Endothelial cell of umbilical vein (primary cell): ENCODE measurements around the gene NANOS3. TPM values are rescaled to one million over a fixed set of nuclear protein-coding genes. Genes with fewer than 3 reads are reported as not detected.

Experiments used
- Bru-seq: library from RNA; stranded (reverse); fragments of 400-500 nt; gene quantifications from one replicate; lab custom pipeline; 2021; lab: Mats Ljungman, UMichigan
- BruChase-seq, 2 experiments: library from RNA; stranded (reverse); fragments of 400-500 nt; gene quantifications; one replicate each; lab custom pipeline; 2021; lab: Mats Ljungman, UMichigan
- BruUV-seq: library from RNA; stranded (reverse); fragments of 400-500 nt; replicated peaks from 2 replicates; lab custom pipeline; 2021; lab: Mats Ljungman, UMichigan
- CTCF ChIA-PET: fragments of 300-600, 350-600 bp; sonication (Branson Sonifier 250); formaldehyde crosslinking; loops from one replicate; lab custom pipeline; 2021; ENCODE audit warnings: antibody characterized with exemption, inconsistent platforms; lab: Charles Lee
- POLR2A ChIA-PET: fragments of 300-600, 350-600 bp; sonication (Branson Sonifier 250); formaldehyde crosslinking; loops from one replicate; lab custom pipeline; 2021; ENCODE audit warnings: antibody characterized with exemption, inconsistent platforms; lab: Charles Lee
- DNase-seq: peaks from one replicate; pipeline ENCODE4 v3.0.0-alpha.2; 2011; ENCODE audit warnings: low read depth, low spot score
- FAIRE-seq: peaks from 2 replicates; lab custom pipeline; 2011; peaks lifted over from hg19 to GRCh38; lab: Jason Lieb, UNC
- H2AFZ ChIP-seq: 2 replicates; pipeline ENCODE4 v1.6.0; 2012; ENCODE audit warnings: low read depth, low read length, control low read depth, inconsistent platforms
- H3K27ac ChIP-seq: 2 replicates; pipeline ENCODE4 v1.5.1; 2011; ENCODE audit warnings: low read depth, mild to moderate bottlenecking, control low read depth, low read length, moderate library complexity; ENCODE audit not compliant: insufficient read depth
- H3K27me3 ChIP-seq, 2 experiments: 2 replicates each; pipeline versions ENCODE4 v1.6.0 to v1.6.1; 2011; ENCODE audit warnings: low read length in 2 of 2, mixed read lengths in 1 of 2; ENCODE audit not compliant: control insufficient read depth in 2 of 2, insufficient read depth in 2 of 2
- H3K36me3 ChIP-seq, 2 experiments: 2 replicates in 1 of 2; 3 replicates in 1 of 2; pipeline ENCODE4 v1.5.1; 2011; ENCODE audit warnings: low read length in 2 of 2, mild to moderate bottlenecking in 1 of 2, moderate library complexity in 1 of 2; ENCODE audit not compliant: control insufficient read depth in 2 of 2, insufficient read depth in 2 of 2; ENCODE audit errors: extremely low read depth in 1 of 2
- H3K4me1 ChIP-seq: 3 replicates; pipeline ENCODE4 v1.5.1; 2011; ENCODE audit warnings: mild to moderate bottlenecking, low read length; ENCODE audit not compliant: control insufficient read depth, insufficient read depth; ENCODE audit errors: extremely low read depth
- H3K4me2 ChIP-seq: 2 replicates; pipeline ENCODE4 v1.6.1; 2011; ENCODE audit warnings: low read length, control low read depth, mixed read lengths; ENCODE audit not compliant: insufficient read depth
- H3K4me3 ChIP-seq, 3 experiments: fragments of 200-600 bp in 1 of 3; sonication (generic), shearing (Covaris generic) in 1 of 3; replicated peaks in 1 of 3; 2 replicates each; pipeline ENCODE4 v1.5.1; 2011 to 2016; ENCODE audit warnings: control low read depth in 3 of 3, low read length in 3 of 3, mild to moderate bottlenecking in 2 of 3, inconsistent platforms in 1 of 3, low read depth in 1 of 3, moderate library complexity in 1 of 3; ENCODE audit not compliant: insufficient read depth in 1 of 3
- H3K79me2 ChIP-seq: 2 replicates; pipeline ENCODE4 v1.6.0; 2012; ENCODE audit warnings: low read length, inconsistent platforms; ENCODE audit not compliant: control insufficient read depth, insufficient read depth
- H3K9ac ChIP-seq: replicated peaks from 2 replicates; pipeline ENCODE3; 2011; ENCODE audit warnings: low read length, control low read depth; ENCODE audit not compliant: insufficient read depth; ENCODE audit errors: extremely low read depth
- H3K9me1 ChIP-seq: replicated peaks from 3 replicates; pipeline ENCODE4 v1.6.0; 2011; ENCODE audit warnings: mild to moderate bottlenecking, low read length; ENCODE audit not compliant: control insufficient read depth, insufficient read depth; ENCODE audit errors: extremely low read depth
- H3K9me3 ChIP-seq: replicated peaks from 2 replicates; pipeline ENCODE4 v1.5.1; 2012; ENCODE audit warnings: low read length, inconsistent platforms; ENCODE audit not compliant: control insufficient read depth, insufficient read depth
- H4K20me1 ChIP-seq: replicated peaks from 2 replicates; pipeline ENCODE3; 2011; ENCODE audit warnings: mild to moderate bottlenecking, low read length; ENCODE audit not compliant: control insufficient read depth, insufficient read depth; ENCODE audit errors: extremely low read depth
- EZH2 ChIP-seq: IDR thresholded peaks from 2 replicates; pipeline ENCODE4 v1.6.1; 2012; ENCODE audit warnings: borderline replicate concordance, low read depth, mild to moderate bottlenecking, moderate library complexity, low read length, inconsistent platforms; ENCODE audit not compliant: severe bottlenecking
- FOS ChIP-seq: IDR thresholded peaks from 2 replicates; pipeline ENCODE4 v1.6.1; 2011; ENCODE audit warnings: mild to moderate bottlenecking, low read length, moderate library complexity, borderline replicate concordance; ENCODE audit not compliant: insufficient read depth
- GATA2 ChIP-seq: IDR thresholded peaks from 2 replicates; pipeline ENCODE4 v1.7.0; 2011; ENCODE audit warnings: low read depth, mild to moderate bottlenecking, moderate library complexity, mixed read lengths, low read length; ENCODE audit not compliant: insufficient read length, insufficient read depth
- JUN ChIP-seq: IDR thresholded peaks from 2 replicates; pipeline ENCODE4 v1.6.1; 2011; ENCODE audit warnings: borderline replicate concordance, low read depth; ENCODE audit not compliant: insufficient read length, insufficient read depth
- MYC ChIP-seq: IDR thresholded peaks from one replicate; pipeline ENCODE4 v1.6.1; 2011; ENCODE audit warnings: mild to moderate bottlenecking, low read depth, low read length
- POLR2AphosphoS5 ChIP-seq: IDR thresholded peaks from 2 replicates; pipeline ENCODE4 v1.6.1; 2012; ENCODE audit warnings: low read depth, mild to moderate bottlenecking, control low read depth, low read length, moderate library complexity; ENCODE audit not compliant: insufficient read depth
- dilution Hi-C: fragments of 300-500 bp; cut with MboI; formaldehyde crosslinking; loops from one replicate; pipeline ENCODE4 v1.15.0; 2019; ENCODE audit warnings: low sequenced_read_pairs; ENCODE audit not compliant: extremely low pct_ligation_motif_present
- intact Hi-C: fragments of 100-400 bp; cut with micrococcal nuclease; formaldehyde crosslinking; loops from one replicate; pipeline ENCODE4 v1.10.0; 2022
- long read RNA-seq: library from polyadenylated mRNA; stranded (forward); transcript quantifications from one replicate; pipeline ENCODE4 v2.0.0, GENCODE V29; 2021
- polyA minus RNA-seq, 3 experiments: library from RNA; depleted of rRNA, polyadenylated mRNA; stranded (reverse); fragments of >200 nt; gene quantifications; 1 replicate in 1 of 3; 2 replicates in 2 of 3; pipeline ENCODE4 v1.2.3, GENCODE V29; 2011
- polyA plus RNA-seq, 4 experiments: library from polyadenylated mRNA; depleted of rRNA in 3 of 4; stranded (reverse) in 3 of 4; unstranded in 1 of 4; fragments of >200 nt; gene quantifications; 2 replicates each; pipeline versions ENCODE4 v1.2.1 to v1.2.3, GENCODE V29; 2011 to 2012; ENCODE audit warnings: missing spikeins in 1 of 4
- total RNA-seq: library from RNA; stranded (reverse); gene quantifications from 2 replicates; pipeline ENCODE4 v1.2.3, GENCODE V29; 2021
- TF ChIP-seq, protein P1 (sequence below), 2 donors: IDR thresholded peaks; 1 replicate in 1 of 2; 2 replicates in 1 of 2; pipeline ENCODE4 v1.5.1; 2011; ENCODE audit warnings: low read length in 2 of 2, mild to moderate bottlenecking in 2 of 2, moderate library complexity in 2 of 2, control low read depth in 1 of 2, inconsistent platforms in 1 of 2, low read depth in 1 of 2; ENCODE audit not compliant: insufficient read depth in 1 of 2; ENCODE audit errors: extremely low read depth in 1 of 2
- TF ChIP-seq, protein P2 (sequence below): IDR thresholded peaks from 2 replicates; pipeline ENCODE4 v1.6.1; 2011; ENCODE audit not compliant: insufficient read depth, insufficient read length

NANOS3 gene
- total RNA-seq, result 3.4 and 4.4 TPM in 2 replicates
- 1.0 and 1.5 TPM in 2 replicates for polyA plus RNA-seq
- 0.38 and 0.93 TPM in 2 replicates for polyA plus RNA-seq (2011; cell fraction: cytosol; rRNA removed)
- 0.55 and 1.3 TPM in 2 replicates for polyA plus RNA-seq (2011; cell fraction: nucleus; rRNA removed)
- polyA plus RNA-seq (2012), result 1.6 and 1.7 TPM in 2 replicates
- 0.72 TPM in 1 of 2 replicates, not detected in the other for polyA minus RNA-seq
- not detected for polyA minus RNA-seq (2011; cell fraction: cytosol; rRNA and poly(A)+ RNA removed)
- 2.5 TPM in 1 of 2 replicates, not detected in the other for polyA minus RNA-seq (2011; cell fraction: nucleus; rRNA and poly(A)+ RNA removed)
- Bru-seq, nascent RNA, result percentile 36 among the genes with signal in this experiment
- percentile 29 among the genes with signal in this experiment for BruChase-seq, experiment 1, labeled RNA remaining after a 6-hour chase
- BruChase-seq, experiment 2, labeled RNA remaining after a 2-hour chase, result percentile 36 among the genes with signal in this experiment
- long read RNA-seq, partial matches to known transcripts, result 0 of 8 reads
- long read RNA-seq, other reads (novel, unspliced or antisense), result 7 of 8 reads

DNA sequence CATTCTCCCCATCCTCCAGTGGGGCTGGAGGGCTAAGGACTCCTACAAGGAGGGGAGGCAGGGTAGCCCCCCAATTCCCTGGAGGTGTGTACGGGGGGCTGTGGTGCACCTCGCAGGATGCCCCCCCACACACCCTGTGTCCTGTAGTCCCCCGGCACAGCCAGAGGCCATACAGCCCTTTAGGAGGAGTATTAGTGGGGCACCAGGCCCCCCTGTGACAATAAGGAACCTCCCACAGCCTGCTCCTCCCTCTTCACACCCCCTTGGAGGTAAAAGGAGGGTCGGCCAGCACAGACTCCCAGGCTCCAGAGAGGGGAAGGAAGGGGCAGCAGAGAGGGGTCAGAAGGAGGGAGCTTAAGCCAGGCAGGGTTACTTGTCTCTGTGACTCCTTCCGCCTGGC is at the start of gene NANOS3:
NANOS3 (plus strand) TSS at position 301 of the 400 bp plus-strand sequence. CDS start 115 bp downstream, outside the sequence.
- Histone ChIP-seq H3K9me3 (no peaks in the 10 kb centered on the region), H3K9ac (no peak within 1 kb of the TSS), H2AFZ (no peak within 1 kb of the TSS), H3K4me3 (no peak within 1 kb of the TSS), H3K4me1 (peaks cover 5% of the 10 kb centered on the region), H3K79me2 (no peaks in the 10 kb centered on the region), H3K4me2 (no peak within 1 kb of the TSS), H3K27ac (no peak within 1 kb of the TSS), H4K20me1 (no peaks in the 10 kb centered on the region), H3K9me1 (no peaks in the 10 kb centered on the region), H3K27me3 (no peaks in the 10 kb centered on the region), H3K36me3 (no peaks in the 10 kb centered on the region)
- ChIA-PET POLR2A (no interaction called here), CTCF (interaction anchor here (1.1 to 8.1 kb wide), 4 partner anchors 155 to 260 kb away, joined by 4 to 74 read pairs (median 14); partner anchors contain the start of genes ASF1B, IL27RA and MISP3)
- no peak for DNase-seq
- no peak for FAIRE-seq
- dilution Hi-C loops, result no loop called here
- no peak for TF ChIP-seq GATA2
- intact Hi-C loops, result no loop called here
- BruUV-seq, result no TSS peak

DNA sequence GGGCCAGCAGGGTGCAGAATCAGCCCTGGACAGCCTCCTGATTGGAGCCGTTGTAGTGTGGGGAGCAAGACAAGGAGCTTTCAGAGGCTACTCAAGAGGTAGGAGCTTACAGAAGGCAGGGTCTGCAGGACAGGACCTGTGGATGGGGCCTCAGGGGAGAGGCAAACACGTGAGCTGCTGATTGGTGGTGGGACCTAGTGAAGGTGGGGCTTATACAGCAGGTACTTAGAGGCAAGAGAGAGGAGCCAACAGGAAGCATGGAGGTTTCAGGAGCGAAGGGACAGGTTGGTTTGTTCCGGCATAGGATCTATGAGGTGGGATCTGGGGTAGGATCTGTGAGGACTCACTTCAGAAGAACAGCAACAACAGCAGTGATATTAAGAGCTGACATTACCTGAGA is 49.3 kb upstream of the NANOS3 start:
- intact Hi-C loops, result loop anchor here (1.0 kb wide), 1 partner anchor 41 kb away; no protein-coding TSS in a partner anchor
- no TSS peak for BruUV-seq
- no peak overlapping the region for H2AFZ ChIP-seq
- no peak overlapping the region for H3K9ac ChIP-seq
- no peaks in the 10 kb centered on the region for H3K9me3 ChIP-seq
- peaks cover 0 to 35% of the 10 kb centered on the region in 2 experiments for H3K36me3 ChIP-seq
- H3K27ac ChIP-seq, result no peak overlapping the region
- no peaks in the 10 kb centered on the region for H3K79me2 ChIP-seq
- ChIA-PET CTCF (interaction anchor here (0.7 to 1.4 kb wide), 3 partner anchors 29 to 37 kb away, joined by 3 to 15 read pairs (median 3); no protein-coding TSS in a partner anchor), POLR2A (interaction anchor here (1.6 kb wide), 1 partner anchor 34 kb away, joined by 3 read pairs; no protein-coding TSS in a partner anchor)
- no peak for TF ChIP-seq GATA2
- TF ChIP-seq POLR2AphosphoS5, result no peak
- TF ChIP-seq, protein P1, sequence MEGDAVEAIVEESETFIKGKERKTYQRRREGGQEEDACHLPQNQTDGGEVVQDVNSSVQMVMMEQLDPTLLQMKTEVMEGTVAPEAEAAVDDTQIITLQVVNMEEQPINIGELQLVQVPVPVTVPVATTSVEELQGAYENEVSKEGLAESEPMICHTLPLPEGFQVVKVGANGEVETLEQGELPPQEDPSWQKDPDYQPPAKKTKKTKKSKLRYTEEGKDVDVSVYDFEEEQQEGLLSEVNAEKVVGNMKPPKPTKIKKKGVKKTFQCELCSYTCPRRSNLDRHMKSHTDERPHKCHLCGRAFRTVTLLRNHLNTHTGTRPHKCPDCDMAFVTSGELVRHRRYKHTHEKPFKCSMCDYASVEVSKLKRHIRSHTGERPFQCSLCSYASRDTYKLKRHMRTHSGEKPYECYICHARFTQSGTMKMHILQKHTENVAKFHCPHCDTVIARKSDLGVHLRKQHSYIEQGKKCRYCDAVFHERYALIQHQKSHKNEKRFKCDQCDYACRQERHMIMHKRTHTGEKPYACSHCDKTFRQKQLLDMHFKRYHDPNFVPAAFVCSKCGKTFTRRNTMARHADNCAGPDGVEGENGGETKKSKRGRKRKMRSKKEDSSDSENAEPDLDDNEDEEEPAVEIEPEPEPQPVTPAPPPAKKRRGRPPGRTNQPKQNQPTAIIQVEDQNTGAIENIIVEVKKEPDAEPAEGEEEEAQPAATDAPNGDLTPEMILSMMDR (IDR thresholded peaks at IDR 0.05; ENCODE audit: extremely low read depth in 1 of 2, insufficient read depth in 1 of 2, low read depth in 1 of 2, low read length in 2 of 2), result no peak
- TF ChIP-seq JUN, result no peak
- TF ChIP-seq, protein P2, sequence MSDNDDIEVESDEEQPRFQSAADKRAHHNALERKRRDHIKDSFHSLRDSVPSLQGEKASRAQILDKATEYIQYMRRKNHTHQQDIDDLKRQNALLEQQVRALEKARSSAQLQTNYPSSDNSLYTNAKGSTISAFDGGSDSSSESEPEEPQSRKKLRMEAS, result no peak
- TF ChIP-seq MYC, result no peak
- no peak for TF ChIP-seq EZH2
- no peak for TF ChIP-seq FOS
- H3K4me1 ChIP-seq, result no peaks in the 10 kb centered on the region
- no peak overlapping the region for H3K4me2 ChIP-seq
- dilution Hi-C loops, result no loop called here
- DNase-seq, result no peak
- H3K27me3 ChIP-seq, result no peaks in the 10 kb centered on the region
- FAIRE-seq, result no peak
- no peak overlapping the region for H3K4me3 ChIP-seq
- H3K9me1 ChIP-seq, result no peaks in the 10 kb centered on the region
- H4K20me1 ChIP-seq, result no peaks in the 10 kb centered on the region
